Mucosa of descending colon (tissue), 3 donors: ENCODE data around the gene MANBA. TPM values are rescaled to one million over a fixed set of nuclear protein-coding genes. Genes with fewer than 3 reads are reported as not detected.

Source experiments
- ATAC-seq: fragments of 200-7000 bp; cut with Tn5 transposase; one replicate; pipeline ENCODE4 v1.9.1; 2020; ENCODE audit warnings: mild to moderate bottlenecking, moderate library complexity
- DNase-seq, 3 donors: peaks; one replicate each; pipeline ENCODE4 v3.0.0-alpha.2; 2020
- H3K36me3 ChIP-seq: fragments of 200-600 bp; one replicate; pipeline ENCODE4 v1.8.0; 2021; ENCODE audit warnings: low read depth, mild to moderate bottlenecking
- H3K4me1 ChIP-seq: fragments of 200-600 bp; one replicate; pipeline ENCODE4 v1.8.0; 2021; ENCODE audit warnings: low read depth, mild to moderate bottlenecking
- H3K4me3 ChIP-seq: fragments of 200-600 bp; one replicate; pipeline ENCODE4 v1.8.0; 2021; ENCODE audit warnings: mild to moderate bottlenecking
- H3K9me3 ChIP-seq: fragments of 200-600 bp; one replicate; pipeline ENCODE4 v1.8.0; 2021; ENCODE audit warnings: mild to moderate bottlenecking
- intact Hi-C, 2 donors: fragments of 100-400 bp; cut with DNase I in 1 of 2; cut with micrococcal nuclease in 1 of 2; formaldehyde crosslinking; loops; one replicate each; pipeline versions ENCODE4 v1.11.0 to v1.11.1; 2022; cut with DNase I, micrococcal nuclease
- total RNA-seq, 3 donors: library from RNA; stranded (reverse); fragmentation: NEBNext Ultra II Directional in 2 of 3; extraction: Animal tissue kit (Norgen Biotek cat#: 25700) in 2 of 3; gene quantifications; one replicate each; pipeline versions ENCODE4 v1.2.1 to v1.2.4, GENCODE V29; 2021 to 2023
- TF ChIP-seq, protein P1 (sequence below): fragments of 200-600 bp; IDR thresholded peaks from one replicate; pipeline ENCODE4 v1.8.0; 2022; ENCODE audit warnings: antibody characterized with exemption, mild to moderate bottlenecking
- donor health status: DM: no; HTN: no; CAD: no; lungs with moderate emphysema.
- donor health status: DM: no; HTN: no; CAD: no.
- donor health status: DM: no; HTN: yes; CAD: no.

Gene MANBA
- total RNA-seq, 3 donors from 2014 or later, result 15.5 to 25.0 (median 19.9) TPM

DNA sequence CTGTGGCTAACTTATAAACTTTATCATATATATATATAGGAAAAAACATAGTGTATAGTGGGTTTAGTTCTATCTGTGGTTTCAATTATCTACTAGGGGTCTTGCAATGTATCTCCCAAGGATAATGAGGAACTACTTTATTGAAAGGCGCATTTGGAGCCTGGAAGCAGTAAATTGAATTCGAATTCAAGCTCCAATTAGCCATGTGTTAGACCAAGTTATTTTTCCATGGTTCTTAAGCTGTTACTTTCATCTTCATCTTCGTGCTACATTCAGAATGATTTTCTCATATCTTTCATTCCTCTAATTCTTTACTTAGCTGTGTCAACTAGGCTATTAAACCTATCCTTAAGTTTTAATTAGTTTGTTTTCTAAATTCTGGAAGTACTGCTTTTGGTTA, 27.2 kb upstream of the MANBA start:
- no peaks in the 10 kb centered on the region for H3K4me1 ChIP-seq
- no peak overlapping the region for H3K4me3 ChIP-seq
- no peaks in the 10 kb centered on the region for H3K36me3 ChIP-seq
- TF ChIP-seq, protein P1, sequence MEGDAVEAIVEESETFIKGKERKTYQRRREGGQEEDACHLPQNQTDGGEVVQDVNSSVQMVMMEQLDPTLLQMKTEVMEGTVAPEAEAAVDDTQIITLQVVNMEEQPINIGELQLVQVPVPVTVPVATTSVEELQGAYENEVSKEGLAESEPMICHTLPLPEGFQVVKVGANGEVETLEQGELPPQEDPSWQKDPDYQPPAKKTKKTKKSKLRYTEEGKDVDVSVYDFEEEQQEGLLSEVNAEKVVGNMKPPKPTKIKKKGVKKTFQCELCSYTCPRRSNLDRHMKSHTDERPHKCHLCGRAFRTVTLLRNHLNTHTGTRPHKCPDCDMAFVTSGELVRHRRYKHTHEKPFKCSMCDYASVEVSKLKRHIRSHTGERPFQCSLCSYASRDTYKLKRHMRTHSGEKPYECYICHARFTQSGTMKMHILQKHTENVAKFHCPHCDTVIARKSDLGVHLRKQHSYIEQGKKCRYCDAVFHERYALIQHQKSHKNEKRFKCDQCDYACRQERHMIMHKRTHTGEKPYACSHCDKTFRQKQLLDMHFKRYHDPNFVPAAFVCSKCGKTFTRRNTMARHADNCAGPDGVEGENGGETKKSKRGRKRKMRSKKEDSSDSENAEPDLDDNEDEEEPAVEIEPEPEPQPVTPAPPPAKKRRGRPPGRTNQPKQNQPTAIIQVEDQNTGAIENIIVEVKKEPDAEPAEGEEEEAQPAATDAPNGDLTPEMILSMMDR, result no peak
- DNase-seq (no peak), ATAC-seq (no peak)
- no peaks in the 10 kb centered on the region for H3K9me3 ChIP-seq
- intact Hi-C loops, result no loop called here

DNA sequence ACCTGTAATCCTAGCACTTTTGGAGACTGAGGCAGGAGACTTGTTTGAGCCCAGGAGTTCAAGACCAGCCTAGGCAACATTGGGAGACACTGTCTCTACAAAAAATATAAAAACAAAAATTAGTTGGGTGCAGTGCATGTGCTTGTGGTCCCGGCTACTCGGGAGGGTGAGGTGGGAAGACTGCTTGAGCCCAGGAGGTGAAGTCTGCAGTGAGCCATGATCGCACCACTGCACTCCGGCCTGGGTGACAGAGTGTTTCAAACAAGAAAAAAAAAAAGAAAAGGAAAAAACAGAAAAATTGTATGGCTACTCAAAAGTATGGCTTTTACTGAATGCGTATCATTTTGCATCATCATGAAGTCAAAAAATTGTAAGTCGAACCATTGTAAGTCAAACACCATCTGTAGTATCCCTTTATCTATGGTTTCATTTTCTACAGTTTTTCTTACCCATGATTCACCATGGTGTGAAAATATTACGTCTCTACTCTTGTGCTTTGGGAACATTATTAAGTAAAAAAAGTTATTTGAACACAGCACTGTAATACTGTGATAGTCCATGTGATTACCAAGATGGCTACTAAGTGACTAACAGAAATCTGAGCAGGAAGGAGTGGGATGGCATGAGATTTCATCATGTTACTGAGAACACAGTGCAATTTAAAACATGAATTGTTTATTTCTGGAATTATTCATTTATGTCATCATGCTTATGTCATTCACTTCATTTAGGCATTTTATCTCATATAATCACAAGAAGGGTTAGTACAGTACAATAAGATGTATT, 26.5 kb upstream of the MANBA start:
- ATAC-seq, result no peak
- Histone ChIP-seq H3K4me3 (no peak overlapping the region), H3K4me1 (no peaks in the 10 kb centered on the region), H3K9me3 (no peaks in the 10 kb centered on the region), H3K36me3 (no peaks in the 10 kb centered on the region)
- intact Hi-C loops, result no loop called here
- DNase-seq, result no peak
- TF ChIP-seq, protein P1, result no peak

DNA sequence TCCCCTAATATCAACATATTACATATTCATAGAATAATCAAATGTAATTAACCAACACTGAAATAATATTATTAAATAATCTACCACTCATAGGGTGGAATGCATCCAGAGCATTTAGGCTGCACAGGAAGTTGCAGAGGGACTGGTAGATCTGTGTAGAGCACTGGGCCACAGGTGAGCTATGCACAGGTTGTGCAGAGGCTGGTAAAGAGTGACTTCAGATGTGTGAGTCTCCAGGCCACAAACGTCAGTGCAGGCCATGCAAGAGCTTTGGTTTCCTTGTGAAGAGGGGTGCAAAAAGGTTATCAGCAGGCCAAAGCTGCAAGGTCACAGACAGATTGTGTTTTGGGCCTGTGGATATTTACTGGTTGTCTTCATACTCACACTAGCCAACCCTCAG, 25.5 kb upstream of the MANBA start:
- DNase-seq (no peak), ATAC-seq (no peak)
- TF ChIP-seq, protein P1, result no peak
- Histone ChIP-seq H3K9me3 (no peaks in the 10 kb centered on the region), H3K4me1 (no peaks in the 10 kb centered on the region), H3K4me3 (no peak overlapping the region), H3K36me3 (no peaks in the 10 kb centered on the region)
- intact Hi-C loops, result no loop called here

DNA sequence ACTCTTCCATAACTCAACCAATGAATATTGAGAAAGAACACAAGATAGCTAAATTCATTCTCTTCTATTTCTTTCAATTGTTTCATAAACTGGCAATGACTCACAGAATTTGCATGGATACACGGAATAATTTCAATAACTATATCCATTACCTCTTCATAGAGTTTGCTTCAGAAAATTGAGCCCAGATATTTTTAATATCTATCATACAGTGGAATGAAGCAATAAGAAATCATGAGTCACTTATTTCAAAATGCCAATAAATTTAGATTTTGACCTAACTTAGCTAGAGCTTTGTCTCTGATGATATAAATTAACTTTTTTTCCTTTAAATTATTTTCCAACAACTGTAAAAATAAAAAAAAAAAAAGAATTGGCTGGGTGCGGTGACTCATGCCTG, 22.2 kb upstream of the MANBA start:
- intact Hi-C loops, result no loop called here
- ATAC-seq (no peak), DNase-seq (no peak)
- Histone ChIP-seq H3K4me1 (no peaks in the 10 kb centered on the region), H3K9me3 (no peaks in the 10 kb centered on the region), H3K4me3 (no peak overlapping the region), H3K36me3 (no peaks in the 10 kb centered on the region)
- TF ChIP-seq, protein P1, result no peak

DNA sequence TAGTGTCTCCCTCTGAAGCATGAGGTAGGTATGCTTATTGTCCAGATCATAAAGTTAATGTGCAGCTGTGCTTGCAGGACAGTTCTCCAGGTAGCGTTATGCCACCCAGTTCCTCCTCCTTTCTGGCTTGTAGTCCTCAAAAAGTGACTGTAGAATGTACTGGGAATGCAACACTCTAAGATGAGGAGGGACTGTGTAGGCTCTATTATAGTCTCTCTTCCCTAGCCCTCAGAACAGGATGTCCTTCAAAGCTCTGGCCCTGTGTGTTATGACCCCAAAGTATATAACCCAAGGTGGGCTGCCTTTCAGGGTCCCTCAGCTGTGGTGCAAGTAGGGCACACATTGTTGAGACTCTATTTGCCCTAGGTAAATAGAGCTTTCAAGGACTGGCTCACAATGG, 20.8 kb upstream of the MANBA start:
- ATAC-seq (no peak), DNase-seq (no peak)
- H3K4me3 ChIP-seq, result no peak overlapping the region
- no peaks in the 10 kb centered on the region for H3K9me3 ChIP-seq
- TF ChIP-seq, protein P1, result no peak
- no peaks in the 10 kb centered on the region for H3K36me3 ChIP-seq
- no peaks in the 10 kb centered on the region for H3K4me1 ChIP-seq
- intact Hi-C loops, result no loop called here
